ENCODE results near the gene ADAMTS14. TPM values are rescaled to one million over a fixed set of nuclear protein-coding genes. Genes with fewer than 3 reads are reported as not detected.

Gene ADAMTS14
- total RNA-seq, 1 donor from 2014 or later, result 0.19 TPM

DNA sequence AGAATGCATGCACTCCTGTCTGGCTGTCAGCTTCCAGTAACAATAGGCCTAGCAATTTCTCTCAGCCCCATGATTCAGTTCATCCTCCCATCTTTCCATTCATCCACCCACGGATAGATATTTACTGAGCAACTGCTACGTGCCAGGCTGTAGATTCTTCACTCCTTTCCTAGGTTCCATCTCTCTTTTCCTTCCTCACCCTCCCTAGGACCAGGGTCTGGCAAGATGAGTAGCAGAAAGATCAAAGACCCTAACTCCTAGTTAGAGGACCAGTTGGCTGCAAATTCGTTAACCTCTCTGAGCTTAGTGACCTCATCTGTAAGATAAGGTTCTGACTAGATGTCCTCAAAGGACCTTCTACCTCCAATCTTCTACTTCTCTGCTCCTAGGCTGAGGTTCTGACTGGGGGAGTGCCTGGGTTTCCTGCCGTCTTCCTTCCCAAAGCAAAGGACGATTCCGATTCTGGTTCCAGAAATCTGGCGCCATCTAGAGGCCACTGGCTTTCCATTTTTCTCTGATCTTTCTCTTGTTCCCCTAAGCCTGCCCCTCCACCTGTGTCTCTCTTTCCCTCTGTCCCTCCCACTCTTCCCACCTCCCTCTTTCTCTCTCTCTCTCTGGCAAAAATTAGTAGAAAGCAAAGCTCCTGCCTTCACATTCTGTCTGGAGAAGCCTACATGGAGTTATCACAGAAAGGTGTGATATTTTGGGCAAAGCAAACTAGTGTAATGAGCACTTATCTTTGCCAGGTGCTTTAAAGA, 86.6 kb downstream of the ADAMTS14 start:
- Mint-ChIP-seq H3K4me3 (no peak overlapping the region), H3K9me3 (no peaks in the 10 kb centered on the region), H3K27me3 (ENCODE audit: low read depth) (peaks cover 11% of the 10 kb centered on the region), H3K36me3 (ENCODE audit: low read depth) (no peaks in the 10 kb centered on the region), H3K4me1 (peaks cover 24% of the 10 kb centered on the region), H3K27ac (ENCODE audit: unreplicated experiment) (no peak overlapping the region)
- TF ChIP-seq, protein P1, sequence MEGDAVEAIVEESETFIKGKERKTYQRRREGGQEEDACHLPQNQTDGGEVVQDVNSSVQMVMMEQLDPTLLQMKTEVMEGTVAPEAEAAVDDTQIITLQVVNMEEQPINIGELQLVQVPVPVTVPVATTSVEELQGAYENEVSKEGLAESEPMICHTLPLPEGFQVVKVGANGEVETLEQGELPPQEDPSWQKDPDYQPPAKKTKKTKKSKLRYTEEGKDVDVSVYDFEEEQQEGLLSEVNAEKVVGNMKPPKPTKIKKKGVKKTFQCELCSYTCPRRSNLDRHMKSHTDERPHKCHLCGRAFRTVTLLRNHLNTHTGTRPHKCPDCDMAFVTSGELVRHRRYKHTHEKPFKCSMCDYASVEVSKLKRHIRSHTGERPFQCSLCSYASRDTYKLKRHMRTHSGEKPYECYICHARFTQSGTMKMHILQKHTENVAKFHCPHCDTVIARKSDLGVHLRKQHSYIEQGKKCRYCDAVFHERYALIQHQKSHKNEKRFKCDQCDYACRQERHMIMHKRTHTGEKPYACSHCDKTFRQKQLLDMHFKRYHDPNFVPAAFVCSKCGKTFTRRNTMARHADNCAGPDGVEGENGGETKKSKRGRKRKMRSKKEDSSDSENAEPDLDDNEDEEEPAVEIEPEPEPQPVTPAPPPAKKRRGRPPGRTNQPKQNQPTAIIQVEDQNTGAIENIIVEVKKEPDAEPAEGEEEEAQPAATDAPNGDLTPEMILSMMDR (conservative IDR thresholded peaks at IDR 0.05), result peak; percentile 88
- DNase-seq (ENCODE audit: low read depth, low spot score), result peak; percentile 82

DNA sequence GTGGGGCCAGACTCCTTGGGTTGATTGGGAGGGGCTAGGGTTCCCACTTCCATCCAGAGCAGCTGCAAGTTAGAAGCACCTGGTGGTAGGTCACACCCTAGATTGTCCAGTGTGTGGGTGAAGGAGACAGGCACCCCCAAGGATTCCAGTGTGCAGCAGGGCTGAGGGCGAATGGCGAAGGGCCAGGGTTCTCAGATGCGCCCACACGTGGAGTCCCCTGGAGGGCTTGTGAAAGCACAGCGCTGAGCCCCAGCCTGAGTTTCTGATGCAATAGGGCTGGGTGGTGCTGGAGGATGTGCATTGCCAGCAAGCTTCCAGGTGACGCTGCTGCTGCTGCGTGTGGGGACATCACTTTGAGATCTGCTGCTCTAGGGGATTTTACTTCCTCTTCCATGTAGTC, 87.5 kb downstream of the ADAMTS14 start:
- TF ChIP-seq, protein P1 (conservative IDR thresholded peaks at IDR 0.05), result no peak
- DNase-seq (ENCODE audit: low read depth, low spot score), result no peak

DNA sequence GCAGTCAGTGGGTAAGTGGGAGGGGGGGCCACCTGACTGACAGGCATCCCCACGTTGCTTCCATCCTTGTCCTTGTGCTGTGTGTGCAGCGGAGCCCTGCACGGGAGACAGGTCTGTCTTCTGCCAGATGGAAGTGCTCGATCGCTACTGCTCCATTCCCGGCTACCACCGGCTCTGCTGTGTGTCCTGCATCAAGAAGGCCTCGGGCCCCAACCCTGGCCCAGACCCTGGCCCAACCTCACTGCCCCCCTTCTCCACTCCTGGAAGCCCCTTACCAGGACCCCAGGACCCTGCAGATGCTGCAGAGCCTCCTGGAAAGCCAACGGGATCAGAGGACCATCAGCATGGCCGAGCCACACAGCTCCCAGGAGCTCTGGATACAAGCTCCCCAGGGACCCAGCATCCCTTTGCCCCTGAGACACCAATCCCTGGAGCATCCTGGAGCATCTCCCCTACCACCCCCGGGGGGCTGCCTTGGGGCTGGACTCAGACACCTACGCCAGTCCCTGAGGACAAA, 88.0 kb downstream of the ADAMTS14 start:
- TF ChIP-seq, protein P1 (conservative IDR thresholded peaks at IDR 0.05), result no peak
- Mint-ChIP-seq H3K9me3 (peaks cover 2% of the 10 kb centered on the region), H3K36me3 (ENCODE audit: low read depth) (peaks cover 1% of the 10 kb centered on the region), H3K27ac (ENCODE audit: unreplicated experiment) (no peak overlapping the region), H3K4me3 (no peak overlapping the region), H3K4me1 (peaks cover 24% of the 10 kb centered on the region), H3K27me3 (ENCODE audit: low read depth) (peaks cover 11% of the 10 kb centered on the region)
- no peak for DNase-seq (ENCODE audit: low read depth, low spot score)

More for the DNA sequence above, 87.5 kb downstream of the ADAMTS14 start:
- H3K27ac Mint-ChIP-seq (ENCODE audit: unreplicated experiment), result no peak overlapping the region
- H3K4me3 Mint-ChIP-seq, result no peak overlapping the region
- no peaks in the 10 kb centered on the region for H3K36me3 Mint-ChIP-seq (ENCODE audit: low read depth)
- no peaks in the 10 kb centered on the region for H3K9me3 Mint-ChIP-seq
- peaks cover 11% of the 10 kb centered on the region for H3K27me3 Mint-ChIP-seq (ENCODE audit: low read depth)
- peaks cover 24% of the 10 kb centered on the region for H3K4me1 Mint-ChIP-seq

DNA sequence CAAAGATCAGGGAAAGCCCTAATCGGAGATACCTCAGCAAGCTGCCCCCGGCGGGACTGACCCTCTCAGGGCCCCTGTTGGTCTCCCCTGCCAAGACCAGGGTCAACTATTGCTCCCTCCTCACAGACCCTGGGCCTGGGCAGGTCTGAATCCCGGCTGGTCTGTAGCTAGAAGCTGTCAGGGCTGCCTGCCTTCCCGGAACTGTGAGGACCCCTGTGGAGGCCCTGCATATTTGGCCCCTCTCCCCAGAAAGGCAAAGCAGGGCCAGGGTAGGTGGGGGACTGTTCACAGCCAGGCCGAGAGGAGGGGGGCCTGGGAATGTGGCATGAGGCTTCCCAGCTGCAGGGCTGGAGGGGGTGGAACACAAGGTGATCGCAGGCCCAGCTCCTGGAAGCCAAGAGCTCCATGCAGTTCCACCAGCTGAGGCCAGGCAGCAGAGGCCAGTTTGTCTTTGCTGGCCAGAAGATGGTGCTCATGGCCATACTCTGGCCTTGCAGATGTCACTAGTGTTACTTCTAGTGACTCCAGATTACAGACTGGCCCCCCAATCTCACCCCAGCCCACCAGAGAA, 88.8 kb downstream of the ADAMTS14 start:
- H3K9me3 Mint-ChIP-seq, result peaks cover 4% of the 10 kb centered on the region
- TF ChIP-seq, protein P1 (conservative IDR thresholded peaks at IDR 0.05), result no peak
- peaks cover 24% of the 10 kb centered on the region for H3K4me1 Mint-ChIP-seq
- H3K36me3 Mint-ChIP-seq (ENCODE audit: low read depth), result peaks cover 3% of the 10 kb centered on the region
- H3K27ac Mint-ChIP-seq (ENCODE audit: unreplicated experiment), result peak overlapping the region; percentile 19
- no peak overlapping the region for H3K4me3 Mint-ChIP-seq
- no peak for DNase-seq (ENCODE audit: low read depth, low spot score)
- peaks cover 11% of the 10 kb centered on the region for H3K27me3 Mint-ChIP-seq (ENCODE audit: low read depth)

DNA sequence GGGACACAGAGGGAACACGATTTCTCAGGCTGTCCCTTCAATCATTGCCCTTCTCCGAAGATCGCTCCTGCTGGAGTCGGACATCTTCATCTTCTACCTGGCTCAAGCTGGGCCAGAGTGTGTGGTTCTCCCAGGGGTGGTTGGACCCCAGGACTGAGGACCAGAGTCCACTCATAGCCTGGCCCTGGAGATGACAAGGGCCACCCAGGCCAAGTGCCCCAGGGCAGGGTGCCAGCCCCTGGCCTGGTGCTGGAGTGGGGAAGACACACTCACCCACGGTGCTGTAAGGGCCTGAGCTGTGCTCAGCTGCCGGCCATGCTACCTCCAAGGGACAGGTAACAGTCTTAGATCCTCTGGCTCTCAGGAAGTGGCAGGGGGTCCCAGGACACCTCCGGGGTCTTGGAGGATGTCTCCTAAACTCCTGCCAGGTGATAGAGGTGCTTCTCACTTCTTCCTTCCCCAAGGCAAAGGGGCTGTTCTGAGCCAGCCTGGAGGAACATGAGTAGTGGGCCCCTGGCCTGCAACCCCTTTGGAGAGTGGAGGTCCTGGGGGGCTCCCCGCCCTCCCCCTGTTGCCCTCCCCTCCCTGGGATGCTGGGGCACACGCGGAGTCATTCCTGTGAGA, 89.5 kb downstream of the ADAMTS14 start:
- Mint-ChIP-seq H3K27me3 (ENCODE audit: low read depth) (peaks cover 11% of the 10 kb centered on the region), H3K27ac (ENCODE audit: unreplicated experiment) (no peak overlapping the region), H3K4me3 (no peak overlapping the region), H3K4me1 (peaks cover 24% of the 10 kb centered on the region), H3K36me3 (ENCODE audit: low read depth) (peaks cover 4% of the 10 kb centered on the region), H3K9me3 (peaks cover 8% of the 10 kb centered on the region)
- TF ChIP-seq, protein P1 (conservative IDR thresholded peaks at IDR 0.05), result no peak
- DNase-seq (ENCODE audit: low read depth, low spot score), result no peak

All from neural crest cell (in vitro differentiated cells).